A549 (cell line): Measurements from ENCODE around the gene ERCC6L. TPM values are rescaled to one million over a fixed set of nuclear protein-coding genes. Genes with fewer than 3 reads are reported as not detected.
"Not testable (repeated sequence)": the region's sequence is repeated elsewhere in the genome, so short reads cannot be mapped to it uniquely, and the experiment has no call there.

Source experiments
- ATAC-seq, 2 experiments: fragments of 200-7000 bp in 1 of 2; fragments of >200 bp in 1 of 2; cut with Nextera tagmentation in 1 of 2; cut with Tn5 transposase in 1 of 2; 3 replicates each; pipeline versions ENCODE4 v1.8.0 to v1.9.1; 2018 to 2020; ENCODE audit warnings: mild to moderate bottlenecking in 1 of 2, moderate library complexity in 1 of 2
- CTCF ChIA-PET: fragments of 300-600 bp; sonication (Branson Sonifier 250); formaldehyde crosslinking; extraction: SDS; loops from one replicate; lab custom pipeline; 2021; ENCODE audit warnings: antibody characterized with exemption, inconsistent platforms; lab: Yijun Ruan, JAX
- POLR2A ChIA-PET: fragments of 350-600 bp; formaldehyde crosslinking; extraction: SDS; loops from one replicate; lab custom pipeline; 2021; ENCODE audit warnings: antibody characterized with exemption, inconsistent platforms; lab: Yijun Ruan, JAX
- DNase-seq, 2 experiments: peaks; one replicate each; pipeline versions ENCODE4 v3.0.0 to v3.0.0-alpha.2; 2011 to 2016; ENCODE audit warnings: low read depth in 1 of 2, low spot score in 1 of 2
- FAIRE-seq: peaks from 2 replicates; lab custom pipeline; 2011; peaks lifted over from hg19 to GRCh38; lab: Jason Lieb, UNC
- H3K27ac ChIP-seq, 2 experiments: fragments of >200 bp; sonication (Bioruptor Twin); formaldehyde crosslinking; 3 replicates each; pipeline ENCODE4 v1.5.1; 2016 to 2017
- H3K4me1 ChIP-seq: fragments of >200 bp; sonication (Bioruptor Twin); formaldehyde crosslinking; 3 replicates; pipeline ENCODE4 v1.6.1; 2016
- H3K4me2 ChIP-seq: fragments of >200 bp; sonication (Bioruptor Twin); formaldehyde crosslinking; 3 replicates; pipeline ENCODE4 v1.6.1; 2016
- H3K4me3 ChIP-seq: fragments of >200 bp; sonication (Bioruptor Twin); formaldehyde crosslinking; 3 replicates; pipeline ENCODE4 v1.5.1; 2016
- H3K9me3 ChIP-seq: fragments of >200 bp; sonication (Bioruptor Twin); formaldehyde crosslinking; 3 replicates; pipeline ENCODE4 v1.6.1; 2016
- BCL3 ChIP-seq: fragments of >200 bp; sonication (Bioruptor Twin); formaldehyde crosslinking; IDR thresholded peaks from 3 replicates; pipeline ENCODE4 v1.6.1; 2016
- ESRRA ChIP-seq: fragments of 150-350 bp; IDR thresholded peaks from 2 replicates; pipeline ENCODE4 v1.6.1; 2014; ENCODE audit warnings: mild to moderate bottlenecking, low read length, borderline replicate concordance
- HOXB5 ChIP-seq: fragments of 250-450 bp; sonication (Bioruptor Pico); IDR thresholded peaks from 2 replicates; pipeline ENCODE4 v1.5.0; 2020; ENCODE audit warnings: mild to moderate bottlenecking, moderate library complexity
- MYC ChIP-seq: IDR thresholded peaks from 2 replicates; pipeline ENCODE4 v1.6.1; 2012; ENCODE audit warnings: mild to moderate bottlenecking, inconsistent platforms, low read length, improper control_type of control experiment, borderline replicate concordance
- POLR2A ChIP-seq: IDR thresholded peaks from 2 replicates; pipeline ENCODE4 v1.6.1; 2012; ENCODE audit warnings: mild to moderate bottlenecking, low read length
- RCOR1 ChIP-seq: fragments of 150-350 bp; IDR thresholded peaks from 2 replicates; pipeline ENCODE4 v1.6.1; 2014; ENCODE audit warnings: antibody characterized with exemption, low read length, low read depth
- WGBS: methylation state at CpG from one replicate; pipeline ENCODE4 v1.1.6; 2017; ENCODE audit errors: missing lambda C conversion rate; 5-methylcytosine and 5-hydroxymethylcytosine counted together
- polyA plus RNA-seq, 4 experiments: library from polyadenylated mRNA; depleted of rRNA in 3 of 4; stranded (reverse); fragments of >200 nt; fragmentation: RNase III in 1 of 4; extraction: RNeasy Plus Mini Kit Qiagen cat#74134 plus additional on column Dnase treatment in 1 of 4; gene quantifications; 2 replicates in 3 of 4; 3 replicates in 1 of 4; pipeline ENCODE4 v1.2.3, GENCODE V29; 2011 to 2017
- TF ChIP-seq, protein P1 (sequence below): IDR thresholded peaks from 2 replicates; pipeline ENCODE4 v1.6.1; 2012; ENCODE audit warnings: low read depth, borderline replicate concordance
- TF ChIP-seq, protein P2 (sequence below): fragments of >200 bp; sonication (Bioruptor Twin); formaldehyde crosslinking; IDR thresholded peaks from 3 replicates; pipeline ENCODE4 v1.5.1; 2016
- TF ChIP-seq, protein P3 (sequence below): fragments of 200-600 bp; sonication (generic); IDR thresholded peaks from 2 replicates; pipeline ENCODE4 v1.6.1; 2016; ENCODE audit warnings: antibody characterized with exemption, mild to moderate bottlenecking, moderate library complexity

The ERCC6L gene
- polyA plus RNA-seq, 2 of the 4 experiments (the other 2 are of a cell fraction) = 10.4 to 13.5 TPM

GRCh38 chrX:72181178-72182125, 57.4 kb downstream of the ERCC6L start, which contains the start of gene PIN4 (continued):
- TF ChIP-seq, protein P1, sequence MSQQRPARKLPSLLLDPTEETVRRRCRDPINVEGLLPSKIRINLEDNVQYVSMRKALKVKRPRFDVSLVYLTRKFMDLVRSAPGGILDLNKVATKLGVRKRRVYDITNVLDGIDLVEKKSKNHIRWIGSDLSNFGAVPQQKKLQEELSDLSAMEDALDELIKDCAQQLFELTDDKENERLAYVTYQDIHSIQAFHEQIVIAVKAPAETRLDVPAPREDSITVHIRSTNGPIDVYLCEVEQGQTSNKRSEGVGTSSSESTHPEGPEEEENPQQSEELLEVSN = peak; percentile 56; the same call in 1 of the 2 replicates
- TF ChIP-seq, protein P2, sequence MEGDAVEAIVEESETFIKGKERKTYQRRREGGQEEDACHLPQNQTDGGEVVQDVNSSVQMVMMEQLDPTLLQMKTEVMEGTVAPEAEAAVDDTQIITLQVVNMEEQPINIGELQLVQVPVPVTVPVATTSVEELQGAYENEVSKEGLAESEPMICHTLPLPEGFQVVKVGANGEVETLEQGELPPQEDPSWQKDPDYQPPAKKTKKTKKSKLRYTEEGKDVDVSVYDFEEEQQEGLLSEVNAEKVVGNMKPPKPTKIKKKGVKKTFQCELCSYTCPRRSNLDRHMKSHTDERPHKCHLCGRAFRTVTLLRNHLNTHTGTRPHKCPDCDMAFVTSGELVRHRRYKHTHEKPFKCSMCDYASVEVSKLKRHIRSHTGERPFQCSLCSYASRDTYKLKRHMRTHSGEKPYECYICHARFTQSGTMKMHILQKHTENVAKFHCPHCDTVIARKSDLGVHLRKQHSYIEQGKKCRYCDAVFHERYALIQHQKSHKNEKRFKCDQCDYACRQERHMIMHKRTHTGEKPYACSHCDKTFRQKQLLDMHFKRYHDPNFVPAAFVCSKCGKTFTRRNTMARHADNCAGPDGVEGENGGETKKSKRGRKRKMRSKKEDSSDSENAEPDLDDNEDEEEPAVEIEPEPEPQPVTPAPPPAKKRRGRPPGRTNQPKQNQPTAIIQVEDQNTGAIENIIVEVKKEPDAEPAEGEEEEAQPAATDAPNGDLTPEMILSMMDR = no peak
- TF ChIP-seq BCL3 (0 out of 3 replicates have a peak, but pooled peaks have one; percentile 23), MYC (no peak; the same call in 1 of the 2 replicates), POLR2A (peak; percentile 57)
- TF ChIP-seq, all 56 proteins: peak for 8

DNA sequence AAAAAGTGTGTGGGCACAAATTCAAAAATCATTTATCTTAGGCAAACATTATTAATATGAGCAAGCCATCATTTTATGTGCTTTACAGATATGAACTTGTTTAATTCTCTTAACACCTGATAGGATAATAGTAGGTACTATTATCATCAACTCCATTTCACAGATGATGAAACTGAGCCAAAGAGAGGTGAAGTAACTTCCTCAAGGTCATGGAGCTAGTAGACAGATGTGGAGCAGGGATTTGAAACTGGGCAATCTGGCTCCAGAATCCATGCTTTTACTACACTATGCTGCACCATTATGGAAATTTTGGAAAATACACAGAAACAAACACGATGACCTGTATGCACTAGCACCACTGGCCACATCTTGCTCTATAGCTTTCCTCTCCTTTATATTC, 58.3 kb downstream of the ERCC6L start:
- ChIA-PET POLR2A (interaction anchor here (1.1 to 2.0 kb wide), 8 partner anchors 13 to 162 kb away, joined by 3 to 22 read pairs (median 6); partner anchors contain the start of genes ERCC6L, RPS4X and RTL5), CTCF (interaction anchor here (1.0 kb wide), 1 partner anchor 161 kb away, joined by 3 read pairs; no protein-coding TSS in a partner anchor)
- DNase-seq = no peak
- TF ChIP-seq ESRRA (0 out of 2 replicates have a peak, but pooled peaks have one; percentile 31), RCOR1 (no peak)
- Histone ChIP-seq H3K9me3 (no peaks in the 10 kb centered on the region), H3K27ac (peak overlapping the region; percentile 80 to 90), H3K4me2 (peak overlapping the region; percentile 71), H3K4me3 (peak overlapping the region; percentile 88), H3K4me1 (peaks cover 10% of the 10 kb centered on the region)
- peak in 1 of 2 experiments; percentile 2; a peak in 2 of 6 replicates for ATAC-seq
- no peak for FAIRE-seq
- WGBS = 3% methylated on average over 1 of the region's 1 CpG

- 84% methylated on average over 2 of the region's 2 CpGs for WGBS
- no peak for DNase-seq
- POLR2A ChIA-PET = no interaction called here
- no peak for TF ChIP-seq HOXB5
- TF ChIP-seq, protein P3, sequence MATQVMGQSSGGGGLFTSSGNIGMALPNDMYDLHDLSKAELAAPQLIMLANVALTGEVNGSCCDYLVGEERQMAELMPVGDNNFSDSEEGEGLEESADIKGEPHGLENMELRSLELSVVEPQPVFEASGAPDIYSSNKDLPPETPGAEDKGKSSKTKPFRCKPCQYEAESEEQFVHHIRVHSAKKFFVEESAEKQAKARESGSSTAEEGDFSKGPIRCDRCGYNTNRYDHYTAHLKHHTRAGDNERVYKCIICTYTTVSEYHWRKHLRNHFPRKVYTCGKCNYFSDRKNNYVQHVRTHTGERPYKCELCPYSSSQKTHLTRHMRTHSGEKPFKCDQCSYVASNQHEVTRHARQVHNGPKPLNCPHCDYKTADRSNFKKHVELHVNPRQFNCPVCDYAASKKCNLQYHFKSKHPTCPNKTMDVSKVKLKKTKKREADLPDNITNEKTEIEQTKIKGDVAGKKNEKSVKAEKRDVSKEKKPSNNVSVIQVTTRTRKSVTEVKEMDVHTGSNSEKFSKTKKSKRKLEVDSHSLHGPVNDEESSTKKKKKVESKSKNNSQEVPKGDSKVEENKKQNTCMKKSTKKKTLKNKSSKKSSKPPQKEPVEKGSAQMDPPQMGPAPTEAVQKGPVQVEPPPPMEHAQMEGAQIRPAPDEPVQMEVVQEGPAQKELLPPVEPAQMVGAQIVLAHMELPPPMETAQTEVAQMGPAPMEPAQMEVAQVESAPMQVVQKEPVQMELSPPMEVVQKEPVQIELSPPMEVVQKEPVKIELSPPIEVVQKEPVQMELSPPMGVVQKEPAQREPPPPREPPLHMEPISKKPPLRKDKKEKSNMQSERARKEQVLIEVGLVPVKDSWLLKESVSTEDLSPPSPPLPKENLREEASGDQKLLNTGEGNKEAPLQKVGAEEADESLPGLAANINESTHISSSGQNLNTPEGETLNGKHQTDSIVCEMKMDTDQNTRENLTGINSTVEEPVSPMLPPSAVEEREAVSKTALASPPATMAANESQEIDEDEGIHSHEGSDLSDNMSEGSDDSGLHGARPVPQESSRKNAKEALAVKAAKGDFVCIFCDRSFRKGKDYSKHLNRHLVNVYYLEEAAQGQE = no peak
- no peak for FAIRE-seq
- Histone ChIP-seq H3K4me3 (no peak overlapping the region), H3K4me1 (0 out of 3 replicates have a peak, but pooled peaks cover 3% of the 10 kb centered on the region), H3K27ac (no peak overlapping the region), H3K4me2 (no peak overlapping the region), H3K9me3 (no peaks in the 10 kb centered on the region)
- CTCF ChIA-PET = no interaction called here
- ATAC-seq = no peak
Observed at GRCh38 chrX:72176981-72177380, 61.8 kb downstream of the ERCC6L start.

GRCh38 chrX:72176289-72176688, 62.5 kb downstream of the ERCC6L start:
- CTCF ChIA-PET, H3K4me2 ChIP-seq, H3K27ac ChIP-seq, ATAC-seq, H3K4me1 ChIP-seq, H3K9me3 ChIP-seq, DNase-seq, POLR2A ChIA-PET, FAIRE-seq, H3K4me3 ChIP-seq: not testable (repeated sequence)
- 68% methylated on average over 5 of the region's 5 CpGs for WGBS
